ENCODE results near the gene ZFAND3.

- TF ChIP-seq CTCF (IDR thresholded peaks at IDR 0.05; ENCODE audit: low read length) (no peak), EZH2 (IDR thresholded peaks at IDR 0.05; ENCODE audit: borderline replicate concordance, low read length) (no peak)
These were observed 349.9 kb downstream of the ZFAND3 start for GRCh38 chr6:38169221-38169976.

All from OCI-LY1 (cell line).